SK-N-SH treated with all-trans-retinoic acid at 6 μM for 48 hours (cell line): ENCODE results near the gene ZFYVE21.

ENCODE experiments used
- ESRRG ChIP-seq: fragments of 250-450 bp; sonication (Bioruptor Pico); IDR thresholded peaks from 2 replicates; pipeline ENCODE4 v1.6.1; 2021; ENCODE audit warnings: mild to moderate bottlenecking
- TCF4 ChIP-seq: fragments of 250-450 bp; sonication (Bioruptor Pico); IDR thresholded peaks from 2 replicates; pipeline ENCODE4 v1.8.0; 2021; ENCODE audit warnings: mild to moderate bottlenecking, moderate library complexity, borderline replicate concordance
- ZC3H10 ChIP-seq: fragments of 250-450 bp; sonication (Bioruptor Pico); IDR thresholded peaks from 2 replicates; pipeline ENCODE4 v1.5.1; 2021; ENCODE audit warnings: mild to moderate bottlenecking, moderate library complexity
- ZFP30 ChIP-seq: fragments of 450-650 bp; formaldehyde crosslinking; IDR thresholded peaks from 2 replicates; pipeline ENCODE4 v1.5.0; 2022; ENCODE audit warnings: mild to moderate bottlenecking, moderate library complexity
- TF ChIP-seq, protein P1 (sequence below): fragments of 250-450 bp; sonication (Bioruptor Pico); IDR thresholded peaks from 2 replicates; pipeline ENCODE4 v1.5.1; 2020; ENCODE audit warnings: low read depth, mild to moderate bottlenecking, moderate library complexity

DNA sequence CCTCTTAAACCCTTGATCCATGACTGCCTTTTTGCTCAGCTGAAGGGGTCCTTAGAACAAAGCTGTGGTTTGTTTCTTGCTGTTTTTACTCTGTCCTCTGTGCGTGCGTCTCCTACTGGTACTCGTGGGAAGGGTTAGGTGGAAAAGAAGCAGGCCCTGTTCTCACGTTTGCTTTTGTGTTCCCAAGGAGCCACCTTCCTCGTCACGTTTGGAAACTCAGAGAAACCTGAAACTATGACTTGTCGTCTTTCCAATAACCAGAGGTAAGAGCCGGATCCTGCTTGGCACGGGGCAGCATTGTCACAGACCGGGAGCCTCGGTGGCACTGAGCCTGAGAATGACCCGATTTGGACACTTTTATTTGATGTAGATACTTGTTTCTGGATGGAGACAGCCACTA, 13.1 kb downstream of the ZFYVE21 start:
- no peak for TF ChIP-seq TCF4 (CRISPR knock-in tag)
- no peak for TF ChIP-seq ESRRG (CRISPR knock-in tag)
- TF ChIP-seq ZC3H10 (CRISPR knock-in tag), result no peak
- TF ChIP-seq, protein P1, sequence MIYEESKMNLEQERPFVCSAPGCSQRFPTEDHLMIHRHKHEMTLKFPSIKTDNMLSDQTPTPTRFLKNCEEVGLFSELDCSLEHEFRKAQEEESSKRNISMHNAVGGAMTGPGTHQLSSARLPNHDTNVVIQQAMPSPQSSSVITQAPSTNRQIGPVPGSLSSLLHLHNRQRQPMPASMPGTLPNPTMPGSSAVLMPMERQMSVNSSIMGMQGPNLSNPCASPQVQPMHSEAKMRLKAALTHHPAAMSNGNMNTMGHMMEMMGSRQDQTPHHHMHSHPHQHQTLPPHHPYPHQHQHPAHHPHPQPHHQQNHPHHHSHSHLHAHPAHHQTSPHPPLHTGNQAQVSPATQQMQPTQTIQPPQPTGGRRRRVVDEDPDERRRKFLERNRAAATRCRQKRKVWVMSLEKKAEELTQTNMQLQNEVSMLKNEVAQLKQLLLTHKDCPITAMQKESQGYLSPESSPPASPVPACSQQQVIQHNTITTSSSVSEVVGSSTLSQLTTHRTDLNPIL, result no peak
- TF ChIP-seq ZFP30, result no peak
